ENCODE measurements around the gene CALML4.

The CALML4 gene

GRCh38 chr15:68204776-68205557 is at the start of gene CALML4:
Gene CALML4 (minus strand): TSS chr15:68205332. CDS start chr15:68205247, 85 bp downstream.
- Histone ChIP-seq H3K9me3 (ENCODE audit: severe bottlenecking) (no peaks in the 10 kb centered on the region), H3K4me3 (ENCODE audit: low read depth, low read length) (no peak within 1 kb of the TSS), H3K27ac (no peak within 1 kb of the TSS), H3K27me3 (ENCODE audit: insufficient read depth, low read depth, severe bottlenecking) (no peaks in the 10 kb centered on the region), H3K36me3 (peaks cover 38% of the 10 kb centered on the region)
- TF ChIP-seq CTCF (IDR thresholded peaks at IDR 0.05; ENCODE audit: low read depth, low read length) = no peak
- no peak for DNase-seq

GRCh38 chr15:68252925-68253534 is 47.9 kb upstream of the CALML4 start:
- TF ChIP-seq CTCF (IDR thresholded peaks at IDR 0.05; ENCODE audit: low read depth, low read length) = peak; percentile 59
- H3K4me3 ChIP-seq (ENCODE audit: low read depth, low read length) = no peak overlapping the region
- peak; percentile 49 for DNase-seq

GRCh38 chr15:68249058-68249713 is 44.1 kb upstream of the CALML4 start:
- TF ChIP-seq CTCF (IDR thresholded peaks at IDR 0.05; ENCODE audit: low read depth, low read length) = no peak
- no peak for DNase-seq
- no peaks in the 10 kb centered on the region for H3K27me3 ChIP-seq (ENCODE audit: insufficient read depth, low read depth, severe bottlenecking)
- no peak overlapping the region for H3K4me3 ChIP-seq (ENCODE audit: low read depth, low read length)
- H3K36me3 ChIP-seq = no peaks in the 10 kb centered on the region
- peaks cover 7% of the 10 kb centered on the region for H3K9me3 ChIP-seq (ENCODE audit: severe bottlenecking)
- H3K27ac ChIP-seq = no peak overlapping the region

More at GRCh38 chr15:68252925-68253534, 47.9 kb upstream of the CALML4 start:
- Histone ChIP-seq H3K9me3 (ENCODE audit: severe bottlenecking) (peaks cover 7% of the 10 kb centered on the region), H3K27ac (no peak overlapping the region), H3K36me3 (no peaks in the 10 kb centered on the region), H3K27me3 (ENCODE audit: insufficient read depth, low read depth, severe bottlenecking) (no peaks in the 10 kb centered on the region)

GRCh38 chr15:68244235-68244634 is 39.1 kb upstream of the CALML4 start:
- Histone ChIP-seq H3K27ac (no peak overlapping the region), H3K27me3 (ENCODE audit: insufficient read depth, low read depth, severe bottlenecking) (no peaks in the 10 kb centered on the region), H3K36me3 (no peaks in the 10 kb centered on the region), H3K9me3 (ENCODE audit: severe bottlenecking) (peaks cover 6% of the 10 kb centered on the region), H3K4me3 (ENCODE audit: low read depth, low read length) (no peak overlapping the region)
- no peak for DNase-seq
- TF ChIP-seq CTCF (IDR thresholded peaks at IDR 0.05; ENCODE audit: low read depth, low read length) = no peak

GRCh38 chr15:68241088-68241935 is 36.2 kb upstream of the CALML4 start:
- peaks cover 6% of the 10 kb centered on the region for H3K9me3 ChIP-seq (ENCODE audit: severe bottlenecking)
- TF ChIP-seq CTCF (IDR thresholded peaks at IDR 0.05; ENCODE audit: low read depth, low read length) = no peak
- H3K27ac ChIP-seq = no peak overlapping the region
- H3K27me3 ChIP-seq (ENCODE audit: insufficient read depth, low read depth, severe bottlenecking) = no peaks in the 10 kb centered on the region
- no peak for DNase-seq
- H3K4me3 ChIP-seq (ENCODE audit: low read depth, low read length) = no peak overlapping the region
- H3K36me3 ChIP-seq = no peaks in the 10 kb centered on the region
